ENCODE data around the gene C17orf100.
"Not testable (repeated sequence)": the region's sequence is repeated elsewhere in the genome, so short reads cannot be mapped to it uniquely, and the experiment has no call there.

C17orf100 gene

GRCh38 chr17:6657633-6658287 lies 6.2 kb downstream of the C17orf100 start:
- DNase-seq = no peak
- Histone ChIP-seq H3K36me3 (replicated peaks; ENCODE audit: insufficient read depth, low read length) (no peaks in the 10 kb centered on the region), H3K27ac (ENCODE audit: low read length) (no peak overlapping the region), H3K9ac (ENCODE audit: low read length) (peak overlapping the region; percentile 48; the same call in 1 of the 2 replicates), H2AFZ (ENCODE audit: low read length) (peak overlapping the region; percentile 63), H3K4me3 (ENCODE audit: low read length) (peak overlapping the region; percentile 53), H3K9me2 (replicated peaks; ENCODE audit: insufficient read depth, low read length) (no peaks in the 10 kb centered on the region), H4K20me1 (ENCODE audit: insufficient read depth, low read length) (no peaks in the 10 kb centered on the region), H3K4me1 (ENCODE audit: low read length) (peaks cover 5% of the 10 kb centered on the region), H3K79me2 (ENCODE audit: low read length) (no peaks in the 10 kb centered on the region), H3F3A (ENCODE audit: insufficient read depth, low read length) (0 out of 2 replicates have a peak, but pooled peaks cover 3% of the 10 kb centered on the region), H3K9me3 (replicated peaks; ENCODE audit: insufficient read depth, low read length) (no peaks in the 10 kb centered on the region), H3K4me2 (ENCODE audit: low read depth, low read length) (peak overlapping the region; percentile 63), H3K27me3 (replicated peaks; ENCODE audit: insufficient read depth, low read length) (peaks cover 5% of the 10 kb centered on the region)
- TF ChIP-seq EZH2 (optimal IDR thresholded peaks at IDR 0.05; ENCODE audit: low read depth, low read length) = no peak
- no peak for TF ChIP-seq EZH2phosphoT487 (IDR thresholded peaks at IDR 0.05; ENCODE audit: low read length)
- TF ChIP-seq CTCF (IDR thresholded peaks at IDR 0.05; ENCODE audit: low read length) = no peak

DNA sequence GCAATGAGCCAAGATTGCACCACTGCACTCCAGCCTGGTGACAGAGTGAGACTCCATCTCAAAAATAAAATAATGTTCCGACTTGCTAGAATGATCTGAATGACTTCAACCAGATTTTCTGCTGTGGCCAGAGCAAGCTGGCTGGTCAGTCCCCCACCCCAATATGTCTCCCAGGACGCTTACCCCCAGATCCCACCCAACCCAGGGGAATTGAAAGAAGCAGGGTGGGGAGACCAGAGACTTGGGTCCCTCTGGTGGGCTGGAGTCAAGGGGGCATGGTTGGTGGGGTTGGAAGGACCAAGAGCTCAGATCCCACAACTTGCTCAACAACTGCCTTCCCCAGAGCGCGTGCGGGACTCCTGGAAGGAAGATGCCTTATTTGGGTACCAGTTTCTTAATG lies 6.8 kb downstream of the C17orf100 start:
- not testable (repeated sequence) for H3K9me3 ChIP-seq (replicated peaks; ENCODE audit: insufficient read depth, low read length); H3K79me2 ChIP-seq (ENCODE audit: low read length); H3K9me2 ChIP-seq (replicated peaks; ENCODE audit: insufficient read depth, low read length); DNase-seq; H3K9ac ChIP-seq (ENCODE audit: low read length); H3K4me3 ChIP-seq (ENCODE audit: low read length); H3F3A ChIP-seq (ENCODE audit: insufficient read depth, low read length); H3K4me1 ChIP-seq (ENCODE audit: low read length); H3K4me2 ChIP-seq (ENCODE audit: low read depth, low read length); H4K20me1 ChIP-seq (ENCODE audit: insufficient read depth, low read length); H3K27me3 ChIP-seq (replicated peaks; ENCODE audit: insufficient read depth, low read length); H2AFZ ChIP-seq (ENCODE audit: low read length); H3K36me3 ChIP-seq (replicated peaks; ENCODE audit: insufficient read depth, low read length); H3K27ac ChIP-seq (ENCODE audit: low read length)

DNA sequence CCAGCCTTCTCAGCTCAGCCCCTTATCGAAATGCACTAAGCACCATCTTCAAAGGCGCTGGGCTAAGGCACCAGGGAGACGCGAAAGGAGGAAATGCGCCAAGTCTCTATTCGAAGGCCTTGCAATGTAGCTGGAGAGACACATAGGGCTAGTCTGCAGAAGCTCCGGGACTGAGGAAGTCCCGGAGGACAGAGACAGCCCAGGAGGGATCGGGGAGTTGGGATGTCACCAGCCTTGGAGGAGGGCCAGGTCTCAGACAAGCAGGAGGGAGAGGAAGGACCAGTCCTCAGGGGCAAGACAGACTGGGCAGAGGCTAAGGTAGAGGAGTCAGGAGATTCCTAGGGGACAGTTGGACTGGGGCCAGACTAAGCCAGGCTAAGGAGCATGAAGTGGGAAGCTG lies 8.5 kb downstream of the C17orf100 start:
- Histone ChIP-seq H3K4me2 (ENCODE audit: low read depth, low read length) (peak overlapping the region; percentile 43; the same call in 1 of the 2 replicates), H3K4me3 (ENCODE audit: low read length) (no peak overlapping the region), H3K27ac (ENCODE audit: low read length) (no peak overlapping the region), H3K27me3 (replicated peaks; ENCODE audit: insufficient read depth, low read length) (peaks cover 5% of the 10 kb centered on the region), H3K9me3 (replicated peaks; ENCODE audit: insufficient read depth, low read length) (no peaks in the 10 kb centered on the region), H3K9me2 (replicated peaks; ENCODE audit: insufficient read depth, low read length) (no peaks in the 10 kb centered on the region), H3F3A (ENCODE audit: insufficient read depth, low read length) (no peaks in the 10 kb centered on the region), H3K79me2 (ENCODE audit: low read length) (no peaks in the 10 kb centered on the region), H2AFZ (ENCODE audit: low read length) (no peak overlapping the region), H3K36me3 (replicated peaks; ENCODE audit: insufficient read depth, low read length) (no peaks in the 10 kb centered on the region), H4K20me1 (ENCODE audit: insufficient read depth, low read length) (no peaks in the 10 kb centered on the region), H3K9ac (ENCODE audit: low read length) (no peak overlapping the region), H3K4me1 (ENCODE audit: low read length) (peaks cover 5% of the 10 kb centered on the region)
- DNase-seq = no peak
- TF ChIP-seq CTCF (IDR thresholded peaks at IDR 0.05; ENCODE audit: low read length) (no peak), EZH2 (optimal IDR thresholded peaks at IDR 0.05; ENCODE audit: low read depth, low read length) (no peak), EZH2phosphoT487 (IDR thresholded peaks at IDR 0.05; ENCODE audit: low read length) (no peak)

DNA sequence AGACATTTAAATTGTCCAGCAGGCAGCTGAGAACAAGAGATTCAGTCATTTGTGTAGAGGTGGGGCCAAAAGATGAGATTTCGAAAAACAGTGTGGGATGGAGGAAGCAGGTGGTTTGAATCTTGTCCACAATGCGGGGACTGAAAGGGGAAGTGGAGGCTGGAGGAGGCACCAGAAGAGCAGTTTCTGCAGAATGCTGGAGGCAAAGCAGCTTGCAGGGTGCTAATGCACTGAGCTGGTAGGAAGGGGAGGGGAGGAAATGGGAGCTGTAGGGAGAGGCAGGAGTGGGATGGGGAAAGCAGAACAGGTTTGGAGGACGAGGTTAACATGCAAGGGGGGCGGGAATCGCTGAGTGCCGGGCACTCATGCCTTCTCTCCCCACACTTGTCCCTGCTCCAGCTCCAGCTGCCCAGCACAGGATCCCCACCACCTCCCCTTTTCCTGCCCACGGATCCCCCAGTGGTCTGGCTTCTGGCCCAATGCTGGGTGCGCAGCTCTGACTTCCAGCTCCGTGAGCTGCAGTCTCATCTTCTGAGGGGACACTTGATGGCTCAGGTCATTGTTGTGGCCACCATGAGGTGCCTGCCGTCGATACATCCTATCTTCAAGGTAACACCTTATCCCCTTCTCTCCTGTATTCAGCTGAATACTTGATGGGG lies 9.4 kb downstream of the C17orf100 start:
- no peaks in the 10 kb centered on the region for H3K9me3 ChIP-seq (replicated peaks; ENCODE audit: insufficient read depth, low read length)
- no peak overlapping the region for H3K27ac ChIP-seq (ENCODE audit: low read length)
- no peaks in the 10 kb centered on the region for H3K79me2 ChIP-seq (ENCODE audit: low read length)
- H3K9me2 ChIP-seq (replicated peaks; ENCODE audit: insufficient read depth, low read length) = no peaks in the 10 kb centered on the region
- no peak for DNase-seq
- H3K4me2 ChIP-seq (ENCODE audit: low read depth, low read length) = peak overlapping the region; percentile 43; the same call in 1 of the 2 replicates
- TF ChIP-seq EZH2 (optimal IDR thresholded peaks at IDR 0.05; ENCODE audit: low read depth, low read length) (no peak), CTCF (IDR thresholded peaks at IDR 0.05; ENCODE audit: low read length) (no peak), EZH2phosphoT487 (IDR thresholded peaks at IDR 0.05; ENCODE audit: low read length) (no peak)
- H3K27me3 ChIP-seq (replicated peaks; ENCODE audit: insufficient read depth, low read length) = no peaks in the 10 kb centered on the region
- H3F3A ChIP-seq (ENCODE audit: insufficient read depth, low read length) = no peaks in the 10 kb centered on the region
- H2AFZ ChIP-seq (ENCODE audit: low read length) = no peak overlapping the region
- no peaks in the 10 kb centered on the region for H4K20me1 ChIP-seq (ENCODE audit: insufficient read depth, low read length)
- peaks cover 5% of the 10 kb centered on the region for H3K4me1 ChIP-seq (ENCODE audit: low read length)
- H3K36me3 ChIP-seq (replicated peaks; ENCODE audit: insufficient read depth, low read length) = no peaks in the 10 kb centered on the region
- H3K4me3 ChIP-seq (ENCODE audit: low read length) = no peak overlapping the region
- H3K9ac ChIP-seq (ENCODE audit: low read length) = no peak overlapping the region

Measured in MM.1S (cell line).